Transverse colon (tissue), 4 donors: ENCODE data around the gene SNIP1. TPM values are rescaled to one million over a fixed set of nuclear protein-coding genes. Genes with fewer than 3 reads are reported as not detected.

ENCODE experiments used
- DNase-seq: peaks from one replicate; pipeline ENCODE4 v3.0.0-alpha.2; 2019
- H3K27ac ChIP-seq, 4 donors: fragments of 200-600 bp; sonication (generic); 2 replicates each; pipeline ENCODE4 v1.5.1; 2016 to 2018; ENCODE audit warnings: inconsistent platforms in 4 of 4
- H3K27me3 ChIP-seq: fragments of 200-600 bp; sonication (generic); 2 replicates; pipeline ENCODE4 v1.5.1; 2017; ENCODE audit warnings: inconsistent platforms
- H3K36me3 ChIP-seq, 4 donors: fragments of 200-600 bp; sonication (generic); 2 replicates each; pipeline ENCODE4 v1.5.1; 2017 to 2019; ENCODE audit warnings: inconsistent platforms in 4 of 4
- H3K4me1 ChIP-seq, 4 donors: fragments of 200-600 bp; sonication (generic); 2 replicates each; pipeline ENCODE4 v1.5.1; 2017 to 2020; ENCODE audit warnings: inconsistent platforms in 4 of 4
- H3K4me3 ChIP-seq, 4 donors: fragments of 200-600 bp; sonication (generic); 1 replicate in 1 of 4; 2 replicates in 3 of 4; pipeline versions ENCODE4 v1.5.1 to v1.6.1; 2017 to 2019; ENCODE audit warnings: inconsistent platforms in 4 of 4
- H3K9me3 ChIP-seq, 2 donors: fragments of 200-600 bp; sonication (generic); 2 replicates each; pipeline ENCODE4 v1.5.1; 2017 to 2019; ENCODE audit warnings: inconsistent platforms in 2 of 2
- EP300 ChIP-seq: sonication (generic); formaldehyde crosslinking; IDR thresholded peaks from one replicate; pipeline ENCODE4 v1.6.1; 2017; ENCODE audit warnings: antibody characterized with exemption, low read depth
- POLR2A ChIP-seq: fragments of 450-650 bp; IDR thresholded peaks from one replicate; pipeline ENCODE4 v1.6.1; 2016; ENCODE audit warnings: antibody characterized with exemption, mild to moderate bottlenecking, moderate library complexity
- POLR2AphosphoS5 ChIP-seq, 3 donors: sonication (generic); formaldehyde crosslinking; IDR thresholded peaks; one replicate each; pipeline ENCODE4 v1.6.1; 2016; ENCODE audit warnings: antibody characterized with exemption in 3 of 3
- WGBS, 2 donors: methylation state at CpG; one replicate each; pipeline ENCODE4 v1.1.5; 2018; ENCODE audit warnings: low coverage in 1 of 2; 5-methylcytosine and 5-hydroxymethylcytosine counted together
- in situ Hi-C, 4 donors: fragments of 200-750 bp; cut with MboI; loops; one replicate each; pipeline versions ENCODE4 v1.15.0 to v1.15.1; 2017; ENCODE audit warnings: low sequenced_read_pairs in 3 of 4, low pct_ligation_motif_present in 1 of 4, low pct_unique_long_range_greater_than_20kb in 1 of 4
- intact Hi-C: fragments of 100-400 bp; cut with DNase I; formaldehyde crosslinking; loops from one replicate; pipeline ENCODE4 v1.15.1; 2023; ENCODE audit warnings: low total_unique reads
- total RNA-seq, 4 donors: library from RNA; depleted of rRNA; stranded (reverse); fragments of >200 nt; gene quantifications; one replicate each; pipeline ENCODE4 v1.1.0, GENCODE V29; 2016
- TF ChIP-seq, protein P1 (sequence below), 5 experiments: fragments of 200-600 bp in 3 of 5; fragments of 450-650 bp in 2 of 5; sonication (generic) in 3 of 5; IDR thresholded peaks; 1 replicate in 2 of 5; 2 replicates in 3 of 5; pipeline ENCODE4 v1.5.1; 2016 to 2017; ENCODE audit warnings: antibody characterized with exemption in 5 of 5, inconsistent platforms in 3 of 5, mild to moderate bottlenecking in 2 of 5, moderate library complexity in 1 of 5

Gene SNIP1
- total RNA-seq, 4 donors from 2014 or later: 9.0 to 175 (median 18.6) TPM

DNA sequence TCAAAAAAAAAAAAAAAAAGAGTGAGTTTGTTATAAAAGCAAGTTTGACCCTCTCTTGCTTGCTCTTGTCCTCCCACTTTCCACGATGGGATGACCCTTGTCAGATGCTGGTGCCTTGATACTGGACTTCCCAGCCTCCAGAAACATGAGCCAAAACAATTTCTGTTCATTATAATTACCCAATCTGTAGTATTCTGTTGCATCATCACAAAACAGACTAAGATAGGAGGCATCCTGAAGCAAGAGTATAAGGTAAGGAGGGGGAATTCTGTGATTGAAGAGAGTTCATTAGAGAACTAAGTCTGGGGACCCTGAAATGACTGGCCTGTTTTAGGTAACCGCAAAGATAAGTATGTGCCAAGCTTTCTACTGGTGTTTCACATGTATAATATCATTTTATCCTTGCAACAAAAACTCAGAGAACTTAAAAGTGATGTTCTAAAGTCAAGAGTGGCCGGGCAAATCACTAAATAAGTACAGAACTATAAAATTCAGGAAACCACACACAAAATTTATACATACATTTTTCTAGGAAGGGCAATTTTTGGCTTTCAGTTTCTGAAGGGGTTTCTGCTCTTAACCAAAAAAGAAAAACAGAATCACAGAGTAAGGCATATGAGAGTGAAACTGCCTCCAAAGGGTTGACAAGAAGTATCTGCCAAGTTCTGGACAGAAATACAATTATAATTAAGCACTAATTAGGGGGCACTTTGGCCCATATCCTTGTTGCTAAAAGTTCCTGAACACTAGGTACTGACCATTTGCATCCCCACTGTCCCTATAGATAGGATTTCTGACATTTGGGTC, 16.6 kb upstream of the SNIP1 start:
- 77 to 92% methylated on average over 3 of the region's 3 CpGs for WGBS, 2 donors
- intact Hi-C loops (no loop called here), in situ Hi-C loops (no loop called here)
- H3K36me3 ChIP-seq: peaks cover 0 to 77% (median 32%) of the 10 kb centered on the region in 4 donors
- no peaks in the 10 kb centered on the region for H3K27me3 ChIP-seq
- H3K4me3 ChIP-seq: no peak overlapping the region
- peaks cover 0 to 4% (median 0%) of the 10 kb centered on the region in 4 donors for H3K4me1 ChIP-seq
- no peak overlapping the region for H3K27ac ChIP-seq
- TF ChIP-seq POLR2A: no peak
- no peak for TF ChIP-seq POLR2AphosphoS5 (IDR thresholded peaks at IDR 0.05)
- H3K9me3 ChIP-seq: no peaks in the 10 kb centered on the region
- no peak for DNase-seq

- intact Hi-C loops: loop anchor here (10.0 kb wide), 1 partner anchor 118 kb away; no protein-coding TSS in a partner anchor
Observed at GRCh38 chr1:37567023-37567422, 12.9 kb upstream of the SNIP1 start.

DNA sequence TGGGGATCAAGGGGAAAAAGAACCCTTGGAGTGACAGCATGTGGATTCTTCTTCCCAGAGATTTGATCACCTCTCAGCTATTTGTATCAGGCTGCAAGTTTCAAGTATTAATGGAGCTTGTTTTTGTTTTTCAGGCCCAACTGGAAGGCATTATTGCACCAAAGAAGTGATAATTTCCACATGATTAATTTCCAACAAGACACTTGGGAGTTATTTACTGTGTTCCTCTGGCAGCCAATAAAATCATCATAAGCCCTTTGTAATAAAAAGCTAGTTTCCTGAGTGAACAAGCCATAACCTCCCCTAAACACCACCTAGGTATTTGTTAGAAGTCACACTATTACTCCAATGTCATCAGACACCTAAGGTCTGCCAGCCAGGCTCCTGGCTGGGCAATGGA, 10.8 kb upstream of the SNIP1 start:
- TF ChIP-seq, protein P1, sequence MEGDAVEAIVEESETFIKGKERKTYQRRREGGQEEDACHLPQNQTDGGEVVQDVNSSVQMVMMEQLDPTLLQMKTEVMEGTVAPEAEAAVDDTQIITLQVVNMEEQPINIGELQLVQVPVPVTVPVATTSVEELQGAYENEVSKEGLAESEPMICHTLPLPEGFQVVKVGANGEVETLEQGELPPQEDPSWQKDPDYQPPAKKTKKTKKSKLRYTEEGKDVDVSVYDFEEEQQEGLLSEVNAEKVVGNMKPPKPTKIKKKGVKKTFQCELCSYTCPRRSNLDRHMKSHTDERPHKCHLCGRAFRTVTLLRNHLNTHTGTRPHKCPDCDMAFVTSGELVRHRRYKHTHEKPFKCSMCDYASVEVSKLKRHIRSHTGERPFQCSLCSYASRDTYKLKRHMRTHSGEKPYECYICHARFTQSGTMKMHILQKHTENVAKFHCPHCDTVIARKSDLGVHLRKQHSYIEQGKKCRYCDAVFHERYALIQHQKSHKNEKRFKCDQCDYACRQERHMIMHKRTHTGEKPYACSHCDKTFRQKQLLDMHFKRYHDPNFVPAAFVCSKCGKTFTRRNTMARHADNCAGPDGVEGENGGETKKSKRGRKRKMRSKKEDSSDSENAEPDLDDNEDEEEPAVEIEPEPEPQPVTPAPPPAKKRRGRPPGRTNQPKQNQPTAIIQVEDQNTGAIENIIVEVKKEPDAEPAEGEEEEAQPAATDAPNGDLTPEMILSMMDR (IDR thresholded peaks at IDR 0.05): no peak
- TF ChIP-seq POLR2A (no peak), POLR2AphosphoS5 (IDR thresholded peaks at IDR 0.05) (no peak), EP300 (no peak)
- Histone ChIP-seq H3K36me3 (peaks cover 0 to 54% (median 15%) of the 10 kb centered on the region in 4 donors), H3K4me3 (no peak overlapping the region), H3K9me3 (no peaks in the 10 kb centered on the region), H3K27ac (no peak overlapping the region), H3K27me3 (no peaks in the 10 kb centered on the region), H3K4me1 (peaks cover 0 to 4% (median 0%) of the 10 kb centered on the region in 4 donors)
- no peak for DNase-seq
- in situ Hi-C loops (no loop called here), intact Hi-C loops (loop anchor here (10.0 kb wide), 1 partner anchor 120 kb away; no protein-coding TSS in a partner anchor)

More at GRCh38 chr1:37567023-37567422, 12.9 kb upstream of the SNIP1 start:
- H3K4me3 ChIP-seq: no peak overlapping the region
- DNase-seq: no peak
- peaks cover 0 to 4% (median 0%) of the 10 kb centered on the region in 4 donors for H3K4me1 ChIP-seq
- in situ Hi-C loops: no loop called here
- H3K36me3 ChIP-seq: peaks cover 0 to 59% (median 17%) of the 10 kb centered on the region in 4 donors
- TF ChIP-seq POLR2A (no peak), EP300 (no peak), POLR2AphosphoS5 (IDR thresholded peaks at IDR 0.05) (peak; percentile 10 to 71 (median 68))
- no peaks in the 10 kb centered on the region for H3K27me3 ChIP-seq
- H3K9me3 ChIP-seq: no peaks in the 10 kb centered on the region
- 77 to 90% methylated on average over 2 to 3 of the region's 3 CpGs for WGBS, 2 donors
- H3K27ac ChIP-seq: peak overlapping the region in 2 of 4 donors; percentile 1 to 26

DNA sequence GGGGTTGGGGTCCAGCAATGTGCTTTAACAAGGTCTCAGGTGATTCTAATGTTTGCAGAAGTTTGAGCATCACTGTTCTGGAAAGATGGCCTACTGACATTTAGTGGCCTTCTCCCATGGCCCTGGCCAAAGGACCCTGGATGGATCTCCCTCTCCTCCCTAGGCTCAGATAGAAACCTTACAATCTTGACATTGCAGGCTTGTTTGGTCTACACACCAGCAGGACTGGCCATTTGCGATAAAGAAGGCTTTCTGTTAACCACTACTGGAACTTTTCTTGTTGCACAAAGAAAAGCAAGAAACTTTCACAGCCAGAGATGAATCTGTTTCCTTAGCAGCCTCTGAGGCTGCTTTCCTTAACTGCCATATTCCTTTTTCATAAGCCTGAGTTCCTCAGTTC, 8.9 kb upstream of the SNIP1 start:
- Histone ChIP-seq H3K27ac (peak overlapping the region in 1 of 4 donors; percentile 0), H3K9me3 (no peaks in the 10 kb centered on the region), H3K4me1 (peaks cover 0 to 4% (median 0%) of the 10 kb centered on the region in 4 donors), H3K4me3 (no peak overlapping the region), H3K27me3 (no peaks in the 10 kb centered on the region), H3K36me3 (peaks cover 0 to 35% (median 10%) of the 10 kb centered on the region in 4 donors)
- TF ChIP-seq, protein P1 (IDR thresholded peaks at IDR 0.05): no peak
- TF ChIP-seq POLR2AphosphoS5 (IDR thresholded peaks at IDR 0.05) (no peak), POLR2A (no peak), EP300 (no peak)
- 100% methylated on average over 1 of the region's 1 CpG; no CpG with 5 or more reads in 1 of the 2 donors for WGBS, 2 donors
- intact Hi-C loops (loop anchor here (10.0 kb wide), 1 partner anchor 122 kb away; no protein-coding TSS in a partner anchor), in situ Hi-C loops (no loop called here)
- no peak for DNase-seq
